Stimulated activated CD4-positive, alpha-beta T cell treated with anti-CD3 and anti-CD28 coated beads, Interleukin-2, amount 100 ng/mL, for 48 hours (primary cell): Measurements from ENCODE around the gene GLMP.
"Not testable (repeated sequence)": the region's sequence is repeated elsewhere in the genome, so short reads cannot be mapped to it uniquely, and the experiment has no call there.

Experiments
- DNase-seq, 2 donors: peaks; one replicate each; pipeline ENCODE4 v3.0.0-alpha.2; 2020

GLMP gene

GRCh38 chr1:156295391-156295947 lies at the start of gene GLMP:
GLMP (minus strand) TSS chr1:156295679; CDS start chr1:156295645, 34 bp downstream.
- DNase-seq = peak; percentile 33 to 50

GRCh38 chr1:156344409-156344808 lies 48.9 kb upstream of the GLMP start:
- no peak for DNase-seq

- DNase-seq = no peak
Observed at GRCh38 chr1:156342166-156342955, 46.9 kb upstream of the GLMP start.

- peak; percentile 99 to 100 for DNase-seq
Observed at GRCh38 chr1:156338180-156338976, 42.9 kb upstream of the GLMP start, which contains the start of the genes CCT3 and TSACC. CCT3 (minus strand) TSS chr1:156338292; CDS start chr1:156338184, 108 bp downstream. TSACC (plus strand) TSS chr1:156338526; CDS start chr1:156339758, 1,232 bp downstream.

GRCh38 chr1:156337888-156338179 lies 42.4 kb upstream of the GLMP start:
- no peak for DNase-seq

DNA sequence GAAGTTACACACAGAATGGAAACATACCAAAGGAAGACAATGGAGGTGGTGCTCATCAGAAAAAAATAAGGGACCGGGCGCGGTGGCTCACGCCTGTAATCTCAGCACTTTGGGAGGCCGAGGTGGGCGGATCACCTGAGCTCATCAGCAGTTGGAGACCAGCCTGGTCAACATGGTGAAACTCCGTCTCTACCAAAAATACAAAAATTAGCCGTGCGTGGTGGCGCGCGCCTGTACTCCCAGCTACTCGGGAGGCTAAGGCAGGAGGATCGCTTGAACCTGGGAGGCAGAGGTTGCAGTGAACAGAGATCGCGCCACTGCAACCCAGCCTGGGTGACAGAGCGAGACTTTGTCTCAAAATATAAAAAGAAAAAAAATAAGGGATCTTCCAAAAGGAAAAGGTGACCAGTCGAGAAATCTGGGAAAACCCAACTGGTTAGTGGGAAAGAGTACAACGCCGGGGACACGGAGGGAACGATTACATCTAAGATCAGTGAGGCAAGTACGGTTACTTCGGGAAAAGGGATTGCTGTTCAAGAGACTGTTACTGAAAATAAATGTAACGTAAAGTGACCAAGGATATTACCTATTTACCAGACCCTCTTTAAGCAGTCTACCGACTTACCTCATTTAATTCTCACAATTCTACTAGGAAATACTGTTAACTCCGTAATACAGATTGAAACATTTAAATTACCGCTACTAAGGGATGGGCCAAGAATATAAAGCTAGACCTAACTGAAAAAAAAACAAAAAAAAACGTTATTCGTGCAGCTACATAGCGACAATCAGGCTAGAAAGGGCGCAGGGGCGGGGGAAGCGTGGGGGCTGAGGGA lies 41.8 kb upstream of the GLMP start:
- no peak for DNase-seq

DNA sequence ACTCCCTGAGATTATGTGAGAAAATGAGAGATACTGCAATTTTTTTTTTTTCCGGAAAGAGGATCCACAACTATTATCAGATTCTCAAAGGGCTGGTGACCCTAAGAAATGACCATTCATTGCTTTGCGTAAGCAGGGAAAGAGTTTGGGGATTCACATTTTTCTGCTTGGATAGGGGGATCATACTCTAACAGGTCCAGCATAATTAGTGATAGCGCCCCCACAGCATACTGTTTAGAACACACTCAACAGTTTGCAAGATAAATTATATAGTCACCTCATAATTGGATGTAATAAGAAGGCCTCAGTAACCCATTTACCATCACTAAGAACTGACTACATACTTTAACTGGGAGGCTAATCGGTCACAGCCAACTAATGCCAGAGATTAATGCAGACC lies 40.8 kb upstream of the GLMP start:
- DNase-seq = no peak

GRCh38 chr1:156323179-156323578 lies 27.7 kb upstream of the GLMP start:
- DNase-seq = not testable (repeated sequence)

GRCh38 chr1:156320560-156320959 lies 25.1 kb upstream of the GLMP start:
- DNase-seq = no peak

DNA sequence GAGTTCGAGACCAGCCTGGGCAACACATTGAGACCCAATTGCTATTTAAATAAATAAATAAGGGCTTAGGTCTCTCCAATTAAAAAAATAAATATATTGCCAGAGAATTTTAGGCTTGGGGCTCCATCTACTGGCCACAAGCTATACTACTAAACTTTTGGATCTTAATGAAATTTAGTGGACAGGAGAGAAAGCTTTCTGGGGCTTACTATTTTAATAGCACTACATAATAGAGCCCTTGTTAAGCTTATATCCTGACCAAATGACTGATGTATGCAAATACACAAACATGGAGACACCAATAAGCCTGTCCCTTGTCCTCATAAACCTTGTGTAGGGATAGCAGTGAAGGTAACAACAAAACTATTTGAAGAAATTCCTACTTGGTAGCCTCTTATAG lies 24.2 kb upstream of the GLMP start:
- no peak for DNase-seq

DNA sequence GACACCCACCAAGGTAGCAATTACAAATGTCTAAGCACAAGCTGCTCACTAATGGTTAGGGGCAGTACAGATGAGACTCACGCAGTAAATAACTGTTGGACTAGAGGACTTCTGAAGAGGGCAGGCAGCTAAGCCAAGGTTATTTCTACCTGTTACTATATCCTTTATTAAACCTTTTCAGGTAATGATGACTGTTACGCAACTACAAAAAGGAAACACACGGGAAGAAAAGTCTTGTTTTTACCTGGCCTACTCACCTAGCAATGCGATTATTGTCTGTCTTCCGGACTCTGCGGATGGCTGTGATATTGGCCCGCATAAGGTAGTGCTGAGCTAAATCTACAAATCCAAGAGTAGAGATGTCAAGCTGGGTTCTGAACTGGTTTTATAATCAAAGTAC lies 21.4 kb upstream of the GLMP start:
- no peak for DNase-seq

DNA sequence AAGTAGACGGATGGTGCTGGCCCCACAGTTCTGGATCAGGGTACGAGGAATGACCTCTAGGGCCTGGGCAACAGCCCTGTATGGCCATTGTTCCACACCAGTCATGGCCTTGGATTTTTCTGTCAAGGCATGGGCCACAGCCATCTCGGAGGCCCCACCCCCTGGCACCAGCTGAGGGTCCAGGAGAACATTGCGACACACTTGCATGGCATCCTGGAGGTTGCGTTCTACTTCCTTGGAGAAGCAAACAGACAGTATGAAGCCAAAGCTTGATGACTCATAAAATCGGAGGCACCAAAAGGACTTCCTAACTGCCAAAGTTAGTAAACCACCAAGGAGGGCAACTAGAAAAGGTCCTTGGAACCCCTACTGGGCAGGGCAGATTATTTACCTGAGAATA lies 15.5 kb upstream of the GLMP start:
- DNase-seq = no peak

DNA sequence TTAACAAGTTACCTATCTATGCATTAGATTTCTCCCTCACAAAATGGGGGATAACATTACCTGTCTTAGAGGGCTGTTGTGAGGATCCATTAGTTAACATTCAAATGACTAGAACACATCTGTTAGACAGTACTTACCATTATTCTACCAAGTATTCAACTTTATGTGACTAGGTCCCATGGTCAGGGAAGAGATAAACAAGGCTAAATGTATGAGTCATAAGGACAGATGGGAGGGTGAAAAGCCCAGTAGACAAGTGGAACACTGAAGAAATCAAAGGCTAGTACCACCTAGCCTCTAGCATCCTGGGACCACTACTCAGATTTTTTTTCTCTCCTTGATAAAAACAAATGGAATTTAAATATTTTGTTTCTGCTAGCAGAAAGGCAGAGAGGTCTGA lies 12.6 kb upstream of the GLMP start:
- no peak for DNase-seq

DNA sequence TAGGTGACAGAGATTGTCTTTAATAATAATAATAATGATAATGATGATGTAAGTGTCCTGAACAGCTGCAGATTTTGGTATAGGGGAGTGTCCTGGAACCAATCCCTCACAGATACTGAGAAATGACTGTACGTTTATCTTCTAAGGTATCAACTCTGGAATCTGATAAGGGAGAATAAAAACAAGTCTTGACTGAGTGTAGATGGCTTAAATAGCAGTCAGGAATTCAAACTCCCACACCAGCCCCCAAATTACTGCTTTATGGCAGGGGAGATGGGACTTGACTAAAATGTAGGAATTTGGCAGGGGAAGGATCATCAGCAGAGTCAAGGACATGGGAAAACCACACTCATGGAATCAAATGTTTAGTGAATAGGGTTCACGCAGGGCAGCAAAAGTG lies 9.7 kb upstream of the GLMP start:
- DNase-seq = no peak

DNA sequence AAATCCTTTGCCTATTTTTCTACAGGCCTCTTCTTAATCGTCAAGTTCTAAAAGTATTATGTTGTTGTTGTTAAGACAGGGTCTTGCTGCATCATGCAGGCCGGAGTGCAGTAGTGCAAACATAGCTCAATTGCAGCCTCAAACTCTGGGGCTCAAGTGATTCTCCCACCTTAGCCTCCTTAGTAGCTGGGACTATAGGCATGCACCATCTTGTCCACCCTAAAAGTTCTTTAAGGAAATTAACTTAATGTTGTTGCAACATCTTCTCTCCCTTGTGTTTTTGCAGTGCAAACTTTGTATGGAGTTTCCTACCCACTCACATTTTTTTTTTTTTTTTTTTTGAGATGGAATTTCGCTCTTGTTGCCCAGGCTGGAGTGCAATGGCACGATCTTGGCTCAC lies 7.8 kb upstream of the GLMP start:
- DNase-seq = no peak

GRCh38 chr1:156298852-156299357 lies 3.4 kb upstream of the GLMP start, which contains the start of gene VHLL:
VHLL (minus strand) TSS chr1:156299307; CDS start chr1:156299189, 118 bp downstream.
- no peak for DNase-seq

DNA sequence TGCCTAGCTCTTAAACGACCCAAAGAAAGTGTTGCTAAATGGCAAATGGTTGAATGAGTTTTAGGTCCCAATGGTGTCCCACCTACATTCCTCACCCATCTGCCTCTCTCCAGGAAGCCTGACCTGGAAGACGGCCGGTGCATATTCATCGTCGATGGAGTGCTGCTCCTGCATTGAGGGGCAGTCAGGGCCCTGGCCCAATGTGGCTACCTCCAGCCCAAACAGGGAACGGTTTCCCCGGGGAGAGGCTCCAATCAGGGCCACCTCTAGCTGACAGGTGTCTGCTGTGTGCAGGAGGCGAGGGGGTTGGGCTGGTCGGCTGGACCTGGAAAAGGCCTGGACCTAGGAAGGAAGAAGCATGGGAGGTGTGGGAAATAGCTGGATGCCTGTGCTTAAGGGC lies 1.6 kb downstream of the GLMP start:
- DNase-seq = no peak

DNA sequence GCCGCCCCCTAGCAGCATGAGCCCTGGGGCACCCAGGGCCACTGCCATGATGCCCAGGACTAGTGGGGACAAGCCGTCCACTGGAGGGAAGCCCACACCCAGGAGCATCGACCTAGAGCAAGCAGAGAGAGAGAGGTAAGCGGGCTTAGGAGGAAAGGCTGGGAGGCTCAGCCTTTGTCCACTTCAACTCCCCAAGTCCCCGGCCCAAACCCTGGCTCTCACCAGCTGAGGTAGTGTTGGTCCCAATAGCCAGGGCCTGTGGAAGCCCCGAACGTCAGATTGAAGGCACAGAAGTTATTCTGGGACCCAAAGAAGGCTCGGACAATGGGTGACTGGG lies 2.4 kb downstream of the GLMP start:
- DNase-seq = no peak

DNA sequence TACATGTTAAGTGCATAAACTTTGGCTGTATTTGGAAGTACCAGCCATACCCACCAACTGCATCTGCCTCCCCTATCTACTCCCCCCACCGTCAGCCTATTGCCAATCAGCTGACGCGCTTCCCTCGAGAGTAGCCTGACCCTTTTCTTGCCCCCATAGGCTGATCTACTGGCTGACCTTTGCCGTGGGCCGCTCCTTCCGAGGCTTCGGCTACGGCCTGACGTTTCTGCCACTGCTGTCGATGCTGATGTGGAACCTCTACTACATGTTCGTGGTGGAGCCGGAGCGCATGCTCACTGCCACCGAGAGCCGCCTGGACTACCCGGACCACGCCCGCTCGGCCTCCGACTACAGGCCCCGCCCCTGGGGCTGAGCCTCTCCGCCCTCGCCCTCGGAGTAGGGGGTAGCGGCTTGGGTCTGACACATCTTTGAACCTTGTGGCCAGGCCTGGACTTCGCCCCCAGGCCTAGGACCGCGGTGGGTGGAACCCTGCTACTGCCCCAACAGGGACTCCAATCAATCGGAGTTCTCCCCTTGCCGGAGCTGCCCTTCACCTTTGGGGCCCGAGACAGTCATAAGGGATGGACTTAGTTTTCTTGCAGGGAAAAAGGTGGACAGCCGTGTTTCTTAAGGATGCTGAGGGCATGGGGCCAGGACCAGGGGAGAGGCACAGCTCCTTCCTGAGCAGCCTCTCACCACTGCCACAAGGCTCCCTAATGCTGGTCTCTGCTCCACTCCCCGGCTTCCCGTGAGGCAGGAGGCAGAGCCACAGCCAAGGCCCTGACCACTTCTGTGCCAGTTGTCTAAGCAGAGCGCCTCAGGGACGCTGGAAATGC lies 4.0 kb downstream of the GLMP start:
- no peak for DNase-seq

DNA sequence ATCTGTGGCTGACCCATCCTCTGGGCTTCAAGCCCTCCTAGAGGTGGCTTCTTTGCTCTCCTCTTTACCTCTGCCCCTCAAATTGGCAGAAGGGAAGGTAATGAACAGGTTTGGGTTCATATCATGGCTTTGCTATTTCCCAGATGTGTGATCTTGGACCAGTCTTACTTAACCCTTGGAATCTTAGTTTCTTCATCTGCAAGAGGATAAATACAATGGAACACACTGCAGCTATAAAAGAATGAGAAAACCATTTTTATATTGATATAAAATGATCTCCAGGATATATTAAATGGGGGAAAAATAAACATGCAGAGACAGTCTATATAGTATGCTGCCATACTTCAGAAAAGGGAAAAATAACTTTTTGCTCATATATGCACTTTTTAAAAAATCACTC lies 5.6 kb downstream of the GLMP start:
- no peak for DNase-seq

GRCh38 chr1:156286061-156286460 lies 9.4 kb downstream of the GLMP start:
- no peak for DNase-seq

GRCh38 chr1:156285437-156285836 lies 10.0 kb downstream of the GLMP start:
- DNase-seq = no peak
